ENCODE data around the gene CDR2L.
"Not testable (repeated sequence)": the region's sequence is repeated elsewhere in the genome, so short reads cannot be mapped to it uniquely, and the experiment has no call there.

The CDR2L gene

DNA sequence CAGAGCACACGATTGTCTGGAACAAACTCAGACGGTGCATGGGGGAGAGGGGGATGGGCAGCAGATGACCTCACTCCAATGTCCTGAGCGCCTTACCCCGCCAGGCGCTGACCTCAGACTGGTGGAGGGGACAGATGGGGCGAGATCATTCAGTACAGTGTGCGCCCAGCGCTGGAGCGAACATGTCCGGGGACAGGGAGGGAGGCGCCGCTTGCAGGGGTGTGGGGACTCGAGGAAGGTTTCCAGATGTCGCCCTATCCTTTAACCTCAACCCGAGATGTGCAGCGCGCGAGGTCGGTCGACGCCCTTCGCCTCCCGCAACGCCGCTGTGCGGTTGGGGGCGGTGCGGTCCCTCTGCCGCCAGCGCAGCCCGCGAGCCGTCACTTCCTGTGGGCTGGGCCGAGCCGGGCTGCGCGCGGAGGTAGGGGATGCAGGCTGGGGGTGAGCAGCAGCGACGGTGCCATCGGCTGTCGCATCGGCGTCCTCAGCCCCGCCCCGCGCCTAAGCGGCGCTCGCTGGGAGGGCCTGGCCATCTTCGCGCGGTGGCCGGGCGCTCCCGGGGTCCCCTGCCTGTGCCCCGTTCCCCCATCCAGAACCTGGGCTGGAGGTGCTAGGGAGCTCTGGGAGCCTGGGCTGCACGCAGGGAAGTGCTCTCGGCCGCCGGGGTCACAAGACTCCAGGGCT, 5.3 kb upstream of the CDR2L start:
- DNase-seq (ENCODE audit: low read depth in 3 of 3): peak; percentile 52 to 69 (median 64)

DNA sequence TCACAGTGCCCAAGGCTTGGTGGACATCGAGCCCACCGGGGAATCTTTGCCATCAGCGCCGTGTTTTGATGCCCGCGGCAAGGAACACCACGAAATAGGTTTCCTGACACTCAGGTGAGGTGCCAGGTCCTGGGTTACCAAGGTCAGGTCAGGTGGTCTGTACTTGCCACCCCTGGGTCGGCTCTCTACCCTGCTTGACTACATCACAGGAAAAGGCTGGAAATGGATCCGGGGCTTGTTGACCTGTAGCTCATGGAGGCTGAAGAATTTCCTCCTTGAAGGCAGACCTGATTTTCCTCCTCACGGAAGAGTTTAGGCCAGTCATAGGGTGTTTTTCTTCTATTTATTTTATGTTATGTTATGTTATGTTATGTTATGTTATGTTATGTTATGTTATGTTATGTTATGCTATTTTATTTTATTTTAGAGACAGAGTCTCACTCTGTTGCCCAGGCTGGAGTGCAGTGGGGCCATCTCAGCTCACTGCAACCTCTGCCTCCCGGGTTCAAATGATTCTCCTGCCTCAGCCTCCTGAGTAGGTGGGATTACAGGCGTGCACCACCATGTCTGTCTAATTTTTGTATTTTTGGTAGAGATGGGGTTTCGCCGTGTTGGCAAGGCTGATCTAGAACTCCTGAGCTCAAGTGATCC, 4.6 kb upstream of the CDR2L start:
- DNase-seq (ENCODE audit: low read depth in 3 of 3): not testable (repeated sequence)

DNA sequence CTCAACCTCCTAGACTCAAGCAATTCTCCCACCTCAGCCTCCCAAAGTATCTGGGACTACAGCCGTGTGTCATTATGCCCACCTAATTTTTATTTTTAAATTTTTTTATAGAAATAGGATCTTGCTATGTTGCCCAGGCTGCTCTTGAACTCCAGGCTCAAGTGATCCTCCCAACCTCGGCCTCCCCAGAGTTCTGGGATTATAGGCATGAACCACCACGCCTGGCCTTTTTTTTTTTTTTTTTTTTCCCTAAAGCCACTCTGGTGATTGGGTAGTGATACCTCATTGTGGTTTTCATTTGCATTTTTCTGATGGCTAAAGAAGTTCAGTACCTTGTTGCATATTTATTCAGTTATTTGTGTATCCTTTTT, 1.2 kb upstream of the CDR2L start:
- no peak for DNase-seq (ENCODE audit: low read depth in 3 of 3)

DNA sequence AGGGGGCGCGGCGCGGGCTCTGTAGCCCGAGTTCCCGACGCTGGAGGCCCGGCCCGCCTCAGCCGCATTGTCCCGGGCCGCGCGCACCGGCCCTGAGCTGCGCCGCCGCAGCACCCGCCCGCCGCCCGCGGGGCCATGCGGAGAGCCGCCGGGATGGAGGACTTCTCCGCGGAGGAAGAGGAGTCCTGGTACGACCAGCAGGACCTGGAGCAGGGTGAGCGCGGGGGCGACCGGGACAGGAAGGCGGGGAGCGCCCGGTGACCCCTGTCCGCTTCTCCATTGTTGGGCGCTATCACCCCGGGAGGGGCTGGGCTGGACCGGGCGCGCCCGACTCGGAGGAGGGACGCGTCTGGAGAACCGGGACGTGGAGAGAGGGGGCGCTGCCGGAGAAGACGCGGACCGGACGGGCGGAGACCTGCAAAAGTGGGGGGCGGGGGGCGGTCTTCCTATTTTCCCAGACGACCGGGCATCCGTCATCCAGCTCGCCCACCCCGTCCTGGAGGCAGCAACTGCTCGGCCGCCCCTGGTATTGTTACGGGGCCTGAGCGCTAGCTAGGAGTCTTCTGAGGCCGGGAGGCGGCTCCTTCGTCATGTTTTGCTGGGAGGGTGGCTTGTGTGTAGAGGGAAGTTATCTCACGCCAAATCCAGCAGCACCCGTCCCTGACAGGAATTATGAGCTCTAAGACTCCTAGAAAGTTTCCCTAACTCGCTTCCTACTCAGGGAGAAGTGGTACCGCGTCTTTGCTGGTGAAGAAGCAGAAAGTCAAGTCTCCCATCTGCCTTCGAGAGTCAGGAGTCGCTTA, 678 bp downstream of the CDR2L start:
- DNase-seq (ENCODE audit: low read depth in 3 of 3): peak in 1 of 3 donors; percentile 23

DNA sequence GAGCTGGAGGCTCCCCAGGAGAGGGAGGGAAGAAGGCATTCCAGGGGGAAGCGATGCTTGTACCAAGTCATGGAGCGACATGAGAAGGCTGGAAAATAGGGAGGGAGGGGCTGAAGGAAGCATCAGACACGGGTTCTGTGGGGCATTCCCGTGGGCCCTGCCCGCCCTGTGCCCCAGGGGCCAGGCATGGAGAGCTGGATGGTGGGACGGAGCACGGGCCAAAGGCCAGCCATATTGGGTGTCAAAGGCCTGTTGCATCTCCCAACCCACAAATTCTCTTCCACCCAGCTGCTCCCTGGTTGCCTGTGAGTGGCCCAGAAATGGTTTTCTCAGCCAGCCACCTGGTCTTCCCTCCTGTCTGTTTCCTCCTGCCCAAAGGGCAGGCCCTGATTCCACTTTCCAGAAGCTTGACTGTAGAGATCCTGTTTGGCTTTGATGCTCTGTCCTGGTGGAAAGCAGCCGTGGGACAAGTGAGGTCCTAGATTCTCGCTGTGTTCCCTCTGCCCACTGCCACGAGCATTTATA, 3.2 kb downstream of the CDR2L start:
- no peak for DNase-seq (ENCODE audit: low read depth in 3 of 3)

DNA sequence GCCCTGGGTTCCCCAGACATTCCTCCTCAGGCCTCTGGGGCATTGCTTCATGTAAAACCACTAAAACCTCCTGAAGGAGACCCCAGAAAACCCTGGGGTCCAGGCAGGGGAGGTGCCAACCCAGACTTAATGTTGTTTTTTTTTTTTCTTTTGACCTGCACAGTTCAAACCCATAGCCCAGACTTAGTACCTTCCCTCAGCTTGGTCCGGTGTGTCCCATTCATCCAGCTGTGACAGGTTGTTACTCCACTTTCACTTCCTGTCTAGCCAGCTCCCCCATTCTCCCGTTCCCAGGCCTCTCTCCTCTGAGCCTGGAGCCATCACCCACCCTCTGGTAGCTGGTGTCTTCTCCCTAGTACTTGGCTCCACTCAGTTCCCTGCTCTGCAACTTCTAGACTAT, 4.8 kb downstream of the CDR2L start:
- no peak for DNase-seq (ENCODE audit: low read depth in 3 of 3)

DNA sequence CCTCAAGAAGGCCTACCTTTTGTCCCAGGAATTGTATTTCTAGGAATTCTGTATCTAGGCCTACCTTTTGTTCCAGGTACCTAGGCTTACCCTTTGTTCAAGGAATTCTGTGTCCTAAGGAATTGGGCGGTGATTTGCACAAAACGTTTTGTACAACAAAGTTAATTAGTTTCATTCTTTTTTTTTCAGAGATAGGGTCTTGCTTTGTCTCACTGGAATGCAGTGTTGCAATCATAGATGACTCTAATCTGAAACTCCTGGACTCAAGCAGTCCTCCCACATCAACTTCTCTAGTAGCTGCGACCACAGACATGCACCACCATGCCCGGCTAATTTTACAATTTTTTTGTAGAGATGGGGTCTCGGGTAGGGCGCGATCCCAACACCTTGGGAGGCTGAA, 7.0 kb downstream of the CDR2L start:
- DNase-seq (ENCODE audit: low read depth in 3 of 3): no peak

DNA sequence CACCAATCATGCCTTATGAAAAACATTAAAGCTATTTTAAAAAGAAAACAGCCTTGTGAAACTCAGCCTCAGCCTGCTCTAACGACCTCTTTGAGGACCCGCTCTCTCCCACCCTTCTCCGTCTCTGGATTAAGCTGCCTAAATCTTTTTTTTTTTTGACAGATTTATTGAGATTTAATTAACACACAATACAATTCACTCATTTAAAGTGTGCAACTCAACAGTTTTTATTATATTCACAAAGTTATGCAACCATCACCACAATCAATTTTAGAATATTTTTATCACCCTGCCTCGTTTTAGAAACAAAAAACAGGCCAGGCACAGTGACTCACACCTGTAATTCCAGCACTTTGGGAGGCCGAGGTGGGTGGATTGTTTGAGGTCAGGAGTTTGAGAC, 8.4 kb downstream of the CDR2L start:
- no peak for DNase-seq (ENCODE audit: low read depth in 3 of 3)

DNA sequence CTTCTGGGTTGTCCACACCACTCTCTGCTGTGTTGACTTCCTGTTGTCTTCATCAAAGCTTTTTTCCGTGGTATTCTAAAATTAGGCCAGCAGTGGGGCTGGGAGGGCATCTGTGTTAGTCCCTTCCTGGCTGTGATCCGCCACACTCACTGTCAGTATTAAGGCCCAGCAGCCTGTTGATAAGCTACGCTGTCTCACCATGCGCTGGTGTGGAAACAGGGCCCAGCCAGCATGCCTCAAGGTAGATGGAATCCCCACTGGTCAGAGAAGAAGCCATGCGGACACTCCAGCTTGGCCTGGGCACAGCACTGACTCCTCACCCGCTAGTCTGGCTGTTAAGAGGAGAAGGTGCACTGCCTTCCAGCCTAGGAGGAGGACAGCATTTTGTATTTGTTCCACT, 11.4 kb downstream of the CDR2L start:
- DNase-seq (ENCODE audit: low read depth in 3 of 3): no peak

DNA sequence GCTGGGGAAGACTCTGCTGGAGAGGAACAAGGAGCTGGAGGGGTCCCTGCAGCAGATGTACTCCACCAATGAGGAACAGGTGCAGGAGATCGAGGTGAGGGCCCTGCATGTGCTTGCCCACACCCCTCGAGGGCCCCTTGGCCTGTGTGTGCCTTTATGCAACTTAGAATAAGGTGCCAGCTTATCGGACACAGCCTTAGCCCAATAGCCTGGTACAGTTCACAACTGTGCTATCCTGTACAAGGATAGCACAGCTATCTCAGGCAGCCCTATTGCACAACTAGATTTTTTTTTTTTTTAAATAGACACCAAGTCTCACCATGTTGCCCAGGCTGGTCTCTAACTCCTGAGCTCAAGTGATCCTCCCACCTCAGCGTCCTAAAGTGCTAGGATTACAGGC, 12.1 kb downstream of the CDR2L start:
- DNase-seq (ENCODE audit: low read depth in 3 of 3): no peak

DNA sequence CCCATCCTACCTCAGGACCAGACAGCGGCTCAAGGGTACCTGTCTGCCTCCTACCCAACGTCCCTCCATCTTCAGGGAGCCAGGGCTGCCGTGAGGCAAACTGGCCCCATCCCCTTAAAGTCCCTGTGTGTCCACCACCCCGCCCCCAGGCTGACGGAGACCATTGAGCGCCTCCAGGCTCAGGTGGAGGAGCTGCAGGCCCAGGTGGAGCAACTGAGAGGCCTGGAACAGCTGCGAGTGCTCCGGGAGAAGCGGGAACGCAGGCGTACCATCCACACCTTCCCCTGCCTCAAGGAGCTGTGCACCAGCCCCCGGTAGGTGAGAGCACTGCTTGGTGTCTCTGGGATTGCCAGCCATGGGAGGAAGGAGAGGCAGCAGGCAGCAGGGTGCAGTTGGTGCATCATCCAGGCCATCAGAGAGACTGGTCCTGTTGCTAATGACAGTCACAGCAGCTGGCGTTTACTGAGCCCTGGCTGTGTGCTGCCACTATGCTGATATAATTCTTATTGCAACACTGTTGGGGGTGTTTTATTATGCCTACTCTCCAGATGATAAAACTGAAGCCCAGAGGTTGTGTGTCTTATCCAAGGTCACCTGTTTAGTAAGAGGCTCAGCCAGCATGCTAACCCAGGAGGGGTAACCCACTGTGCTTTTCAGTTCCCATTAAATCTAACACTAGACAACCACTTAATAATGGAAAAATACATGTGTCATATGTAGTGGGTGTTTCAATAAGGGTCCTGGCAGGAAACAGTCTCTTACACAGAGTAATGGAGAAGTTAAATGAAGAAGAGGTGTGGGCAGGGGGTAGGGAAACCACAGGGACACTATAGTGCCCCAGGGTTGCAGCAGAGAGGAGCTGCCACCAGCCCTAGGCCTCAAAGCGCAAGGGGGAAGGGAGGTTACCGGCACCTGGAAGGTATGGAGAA, 14.7 kb downstream of the CDR2L start:
- no peak for DNase-seq (ENCODE audit: low read depth in 3 of 3)

DNA sequence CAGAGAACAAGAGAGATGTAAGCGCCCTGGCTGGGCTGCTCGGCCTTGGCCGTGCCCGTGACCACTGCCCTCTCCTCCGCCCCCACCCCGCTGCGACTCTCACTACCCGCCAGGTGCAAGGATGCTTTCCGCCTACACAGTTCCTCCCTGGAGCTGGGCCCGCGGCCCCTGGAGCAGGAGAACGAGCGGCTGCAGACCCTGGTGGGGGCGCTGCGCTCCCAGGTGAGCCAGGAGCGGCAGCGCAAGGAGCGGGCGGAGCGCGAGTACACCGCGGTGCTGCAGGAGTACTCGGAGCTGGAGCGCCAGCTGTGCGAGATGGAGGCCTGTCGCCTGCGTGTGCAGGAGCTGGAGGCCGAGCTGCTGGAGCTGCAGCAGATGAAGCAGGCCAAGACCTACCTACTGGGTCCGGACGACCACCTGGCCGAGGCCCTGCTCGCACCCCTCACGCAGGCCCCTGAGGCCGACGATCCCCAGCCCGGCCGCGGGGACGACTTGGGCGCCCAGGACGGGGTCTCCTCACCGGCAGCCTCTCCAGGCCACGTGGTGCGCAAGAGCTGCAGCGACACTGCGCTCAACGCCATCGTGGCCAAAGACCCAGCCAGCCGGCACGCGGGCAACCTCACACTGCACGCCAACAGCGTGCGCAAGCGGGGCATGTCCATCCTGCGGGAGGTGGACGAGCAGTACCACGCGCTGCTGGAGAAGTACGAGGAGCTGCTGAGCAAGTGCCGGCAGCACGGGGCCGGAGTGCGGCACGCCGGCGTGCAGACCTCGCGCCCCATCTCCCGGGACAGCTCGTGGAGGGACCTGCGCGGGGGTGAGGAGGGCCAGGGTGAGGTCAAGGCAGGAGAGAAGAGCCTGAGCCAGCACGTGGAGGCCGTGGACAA, 15.9 kb downstream of the CDR2L start:
- DNase-seq (ENCODE audit: low read depth in 3 of 3): no peak

DNA sequence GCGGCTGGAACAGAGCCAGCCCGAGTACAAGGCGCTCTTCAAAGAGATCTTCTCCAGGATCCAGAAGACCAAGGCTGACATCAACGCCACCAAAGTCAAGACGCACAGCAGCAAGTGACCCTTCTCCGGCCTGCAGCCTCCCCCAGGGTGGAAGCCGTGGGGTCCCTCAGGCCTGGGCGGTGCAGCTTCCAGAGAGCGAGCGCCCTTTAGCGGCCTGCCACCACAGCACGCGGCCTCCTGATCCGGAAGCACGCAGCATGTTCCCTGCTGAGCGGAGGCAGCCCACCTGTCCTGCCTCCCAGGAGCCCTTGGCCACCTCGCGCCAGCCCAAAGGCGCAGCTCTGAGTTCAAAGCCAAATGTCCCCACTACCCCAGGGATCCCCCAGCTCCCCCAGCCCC, 16.5 kb downstream of the CDR2L start:
- DNase-seq (ENCODE audit: low read depth in 3 of 3): no peak

DNA sequence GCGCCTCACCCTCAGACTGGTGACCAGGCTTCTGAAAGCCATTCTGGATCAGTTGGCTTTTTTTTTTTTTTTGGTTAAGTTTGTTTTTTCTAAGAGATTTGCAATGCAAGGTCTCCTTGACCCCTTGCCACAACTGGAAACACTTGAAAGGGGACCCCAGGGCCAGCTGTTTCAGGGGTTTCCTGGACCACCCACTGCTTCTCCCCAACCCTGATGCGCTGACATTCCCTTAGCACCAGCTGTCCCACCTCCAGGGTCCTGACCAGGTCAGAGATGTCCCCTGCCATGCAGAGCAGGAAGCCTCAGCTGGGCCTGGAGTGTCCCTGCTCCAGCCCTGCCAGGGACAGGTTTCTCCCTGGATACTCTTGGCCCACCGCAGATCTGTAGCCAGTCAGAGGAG, 16.9 kb downstream of the CDR2L start:
- DNase-seq (ENCODE audit: low read depth in 3 of 3): no peak

DNA sequence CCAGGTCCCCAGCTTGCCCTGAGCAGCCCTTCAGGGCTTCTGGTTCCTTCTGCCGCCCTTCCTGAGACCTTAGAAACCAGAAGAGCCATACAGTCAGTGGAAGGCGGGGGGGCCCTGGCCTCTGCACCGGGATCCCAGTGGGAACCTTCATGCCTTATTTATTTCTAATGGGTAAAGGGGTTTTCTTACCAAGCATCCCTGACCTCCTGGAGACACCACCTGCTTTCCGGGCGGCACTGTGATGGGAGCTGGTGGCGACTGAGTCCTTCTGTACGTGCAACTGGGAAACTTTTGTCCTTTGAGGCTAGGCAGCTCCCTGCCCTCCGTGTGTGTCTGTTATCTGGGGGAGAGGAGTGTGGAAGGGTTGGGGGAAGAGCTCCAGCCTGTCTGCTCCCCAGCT, 17.9 kb downstream of the CDR2L start:
- DNase-seq (ENCODE audit: low read depth in 3 of 3): no peak

DNA sequence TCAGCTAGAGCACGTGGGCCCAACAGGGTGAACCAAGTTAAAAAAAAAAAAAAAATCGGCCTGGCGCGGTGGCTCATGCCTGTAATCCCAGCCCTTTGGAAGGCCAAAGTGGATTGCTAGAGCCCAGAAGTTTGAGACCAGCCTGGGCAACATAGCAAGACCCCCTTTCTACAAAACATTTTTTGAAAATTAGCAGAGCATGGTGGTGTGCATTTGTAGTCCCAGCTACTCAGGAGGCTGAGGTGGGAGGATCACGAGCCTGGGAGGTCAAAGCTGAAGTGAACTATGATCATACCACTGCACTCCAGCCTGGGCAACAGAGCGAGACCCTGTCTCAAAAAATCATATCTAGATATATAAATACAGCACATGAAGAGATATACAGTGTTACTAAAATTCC, 18.7 kb downstream of the CDR2L start:
- not testable (repeated sequence) for DNase-seq (ENCODE audit: low read depth in 3 of 3)

DNA sequence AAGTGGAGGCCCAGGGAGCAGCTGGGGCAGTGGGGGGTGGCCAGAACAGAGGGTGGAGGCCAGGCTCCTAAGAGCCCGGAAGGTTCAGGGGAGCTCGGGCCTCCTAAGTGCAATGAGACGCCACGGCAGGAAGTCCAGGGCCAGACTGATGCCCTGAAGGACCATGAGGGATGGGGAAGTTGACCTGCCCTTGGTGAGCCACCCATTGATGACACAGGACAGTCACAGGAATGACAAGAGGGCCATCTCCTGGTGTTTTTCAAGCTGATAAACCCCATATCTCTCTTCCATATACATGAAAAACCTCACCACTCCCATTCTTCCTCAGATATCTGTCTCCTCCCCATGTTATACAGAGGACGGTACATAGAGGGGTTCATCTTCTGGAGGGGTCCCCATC, 19.2 kb downstream of the CDR2L start:
- no peak for DNase-seq (ENCODE audit: low read depth in 3 of 3)

DNA sequence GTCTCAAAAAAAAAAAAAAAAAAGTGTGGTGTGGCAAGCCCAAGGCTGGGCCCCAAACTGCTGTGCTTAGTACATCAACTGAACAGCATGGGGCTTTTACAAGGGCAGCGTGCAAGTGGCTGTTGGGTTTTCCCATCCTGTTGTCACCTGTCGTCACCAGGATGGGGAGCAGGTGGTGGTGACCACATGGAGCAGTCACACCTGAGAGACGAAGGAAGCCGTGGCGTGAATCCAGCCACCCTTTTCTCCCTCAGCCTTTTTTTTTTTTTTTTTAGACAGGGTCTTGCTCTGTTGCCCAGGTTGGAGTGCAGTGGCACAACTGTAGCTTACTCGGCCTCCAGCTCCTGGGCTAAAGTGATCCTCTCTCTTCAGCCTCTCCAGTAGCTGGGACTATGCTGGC, 20.9 kb downstream of the CDR2L start:
- no peak for DNase-seq (ENCODE audit: low read depth in 3 of 3)

DNA sequence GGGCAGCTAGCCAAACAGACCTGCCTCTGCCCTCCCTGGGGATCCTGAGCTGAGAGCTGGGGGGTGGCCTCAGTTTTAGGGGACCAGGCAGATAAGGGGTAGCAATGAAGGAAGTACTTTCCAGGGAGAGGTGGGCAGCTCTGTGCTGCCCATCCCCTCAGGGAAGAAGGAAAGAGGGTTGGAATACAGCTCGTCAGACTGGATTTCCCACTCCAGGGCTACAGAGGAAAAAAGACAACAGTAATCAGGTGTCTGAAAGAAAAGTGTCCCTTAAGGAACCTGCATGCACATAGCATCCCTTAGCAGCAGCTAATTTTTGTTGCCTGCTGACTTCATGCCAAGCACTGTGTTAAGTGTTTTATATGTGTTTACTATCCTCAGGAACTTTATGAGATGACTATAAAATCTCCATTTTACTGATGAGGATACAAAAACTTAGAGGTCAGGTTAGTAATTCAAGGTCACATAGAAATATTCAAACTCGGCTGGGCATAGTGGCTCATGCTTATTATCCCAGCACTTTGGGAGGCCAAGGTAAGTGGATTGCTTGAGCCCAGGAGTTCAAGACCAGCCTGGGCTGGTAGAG, 21.8 kb downstream of the CDR2L start:
- DNase-seq (ENCODE audit: low read depth in 3 of 3): no peak

DNA sequence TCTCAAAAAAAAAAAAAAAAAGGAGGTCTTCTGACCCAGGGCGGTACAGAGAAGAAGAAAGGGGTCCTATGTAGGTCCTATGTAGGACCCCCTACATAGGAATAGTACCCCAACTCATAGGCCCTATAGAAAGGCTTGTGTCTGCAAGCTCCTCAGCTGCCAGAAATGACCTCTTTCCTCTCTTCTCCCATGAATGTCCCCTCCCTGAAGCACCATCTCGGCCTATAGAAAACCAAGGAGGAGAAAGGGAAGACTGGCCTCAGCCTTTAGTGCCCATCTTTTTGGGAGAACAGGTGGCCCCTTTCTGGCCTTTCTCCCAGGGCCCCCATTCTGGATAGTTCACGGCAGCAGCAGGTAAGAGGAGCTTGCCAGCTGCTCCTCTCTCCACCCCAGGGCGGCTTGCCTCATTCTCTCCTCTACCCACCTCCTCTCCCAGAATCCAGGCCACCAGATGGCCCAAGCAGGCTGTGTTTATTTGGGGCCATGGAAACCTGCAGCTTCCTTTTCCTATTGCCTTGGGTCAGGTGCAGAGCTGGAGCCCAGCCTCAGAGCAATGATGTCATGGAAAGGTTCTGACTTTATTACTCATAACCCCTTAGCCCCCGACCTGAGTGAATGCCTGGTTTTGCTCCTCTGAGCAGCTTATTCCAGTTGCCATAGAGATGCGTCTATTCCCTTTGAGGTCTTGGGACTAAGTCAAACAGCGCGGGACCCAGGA, 23.4 kb downstream of the CDR2L start:
- no peak for DNase-seq (ENCODE audit: low read depth in 3 of 3)
